GM21515 (cell line): ENCODE results near the gene MIDN.

Experiments used
- ATAC-seq: cut with Tn5 transposase; IDR thresholded peaks from one replicate; pipeline ENCODE4 v1.9.1; 2021; ENCODE audit not compliant: unreplicated experiment

MIDN gene

DNA sequence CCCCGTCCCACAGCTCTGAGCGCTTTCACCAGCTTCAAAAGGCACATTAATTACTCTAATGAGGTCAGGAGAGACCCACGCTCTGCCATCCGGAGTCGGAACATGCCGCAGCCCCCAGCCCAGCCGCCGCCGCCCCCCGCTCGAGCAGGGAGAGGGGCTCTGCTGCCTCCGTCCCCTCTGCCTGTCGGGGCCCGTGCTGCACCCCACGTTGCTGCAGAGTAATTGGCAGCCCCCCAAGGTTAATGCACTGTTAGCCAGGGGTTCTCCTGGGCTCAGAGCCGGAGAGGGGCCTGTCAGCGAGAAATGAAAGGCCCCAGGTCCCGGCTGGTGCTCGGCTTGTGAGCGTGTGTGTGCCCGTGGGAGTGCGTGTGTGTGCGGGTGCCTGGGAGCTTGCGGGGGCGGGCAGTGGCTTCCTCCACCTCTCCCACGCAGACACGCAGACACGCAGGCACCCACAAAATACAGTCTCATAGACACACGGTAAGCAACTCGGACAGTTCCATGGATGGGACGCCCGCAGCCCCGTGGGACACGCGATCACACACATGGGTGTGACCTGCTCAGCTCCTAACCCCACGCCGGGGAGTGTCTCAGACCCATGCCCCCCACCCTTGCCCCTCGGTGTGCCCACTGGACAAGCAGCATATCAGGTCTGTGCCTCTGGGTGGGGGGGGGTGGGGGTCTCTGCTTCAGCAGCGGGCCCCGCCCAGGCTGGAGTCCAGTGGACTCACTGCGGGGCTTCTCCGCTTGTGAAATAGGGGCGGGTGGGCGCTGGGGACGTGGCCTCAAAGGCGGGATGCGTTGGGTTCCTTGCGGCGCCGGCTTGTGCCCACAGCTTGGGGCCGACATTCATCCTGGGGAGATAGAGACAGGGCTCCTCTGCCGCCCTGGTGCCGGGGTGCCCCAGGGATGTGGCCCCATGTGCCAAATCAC is 32.5 kb downstream of the MIDN start:
- no peak for ATAC-seq

DNA sequence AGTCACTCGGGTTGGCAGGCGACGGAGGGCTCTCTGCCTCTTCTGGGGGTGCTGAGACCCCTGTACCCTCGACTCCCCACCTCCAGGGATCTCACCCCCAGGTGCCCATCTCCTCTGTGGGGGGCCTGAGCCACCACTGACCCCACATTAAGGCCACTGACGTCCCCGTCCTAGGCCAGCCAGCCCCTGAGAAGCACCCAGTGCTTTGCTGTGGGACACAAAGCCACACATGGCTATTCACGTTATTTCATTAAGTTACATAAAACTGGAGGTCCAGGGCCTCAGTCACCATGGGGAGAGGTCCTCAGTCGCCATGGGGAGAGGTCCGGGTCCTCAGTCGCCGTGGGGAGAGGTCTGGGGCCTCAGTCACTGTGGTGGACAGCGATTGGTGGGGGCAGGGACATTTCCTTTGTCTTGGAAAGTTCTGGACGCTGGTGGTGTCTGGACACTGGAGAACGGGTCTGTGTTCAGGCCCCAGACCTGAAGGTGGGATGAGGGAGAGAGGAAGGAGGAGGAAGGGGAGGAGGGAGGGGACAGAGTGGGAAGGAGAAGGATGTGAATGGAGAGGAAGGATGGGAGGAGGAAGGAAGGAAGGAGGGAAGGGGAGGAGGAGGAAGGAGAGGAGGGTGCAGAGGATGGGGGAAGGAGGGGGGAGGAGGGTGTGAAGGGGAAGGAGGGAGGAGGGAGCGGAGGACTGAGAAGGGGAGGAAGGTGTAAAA is 33.3 kb downstream of the MIDN start:
- no peak for ATAC-seq

DNA sequence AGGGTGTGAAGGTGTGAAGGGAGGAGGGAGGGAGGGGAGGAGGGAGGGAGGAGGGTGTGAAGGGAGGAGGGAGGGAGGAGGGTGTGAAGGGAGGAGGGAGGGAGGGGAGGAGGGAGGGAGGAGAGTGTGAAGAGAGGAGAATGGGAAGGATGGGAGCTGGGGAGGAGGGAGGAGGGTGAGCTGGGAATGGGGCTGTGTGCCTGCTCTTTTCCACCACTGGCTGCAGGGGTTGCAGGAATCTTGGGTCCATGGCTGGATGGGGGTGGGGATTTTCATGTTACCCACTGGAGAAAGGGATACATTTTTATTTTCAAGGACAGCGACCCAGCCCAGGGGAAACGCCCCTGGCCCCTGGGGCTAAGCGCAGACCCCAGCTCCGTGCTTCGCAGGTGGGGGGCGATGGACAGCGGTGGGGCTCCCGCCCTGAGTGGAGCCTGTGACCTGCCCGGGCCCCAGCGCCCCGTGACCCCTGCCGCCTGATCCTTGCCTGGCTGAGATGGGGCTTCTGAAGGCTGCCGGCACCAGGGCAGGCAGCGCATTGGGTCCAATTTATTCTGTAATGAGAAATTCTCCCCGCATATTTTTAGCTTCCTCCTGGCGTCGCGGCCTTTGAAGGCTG is 34.3 kb downstream of the MIDN start:
- no peak for ATAC-seq

DNA sequence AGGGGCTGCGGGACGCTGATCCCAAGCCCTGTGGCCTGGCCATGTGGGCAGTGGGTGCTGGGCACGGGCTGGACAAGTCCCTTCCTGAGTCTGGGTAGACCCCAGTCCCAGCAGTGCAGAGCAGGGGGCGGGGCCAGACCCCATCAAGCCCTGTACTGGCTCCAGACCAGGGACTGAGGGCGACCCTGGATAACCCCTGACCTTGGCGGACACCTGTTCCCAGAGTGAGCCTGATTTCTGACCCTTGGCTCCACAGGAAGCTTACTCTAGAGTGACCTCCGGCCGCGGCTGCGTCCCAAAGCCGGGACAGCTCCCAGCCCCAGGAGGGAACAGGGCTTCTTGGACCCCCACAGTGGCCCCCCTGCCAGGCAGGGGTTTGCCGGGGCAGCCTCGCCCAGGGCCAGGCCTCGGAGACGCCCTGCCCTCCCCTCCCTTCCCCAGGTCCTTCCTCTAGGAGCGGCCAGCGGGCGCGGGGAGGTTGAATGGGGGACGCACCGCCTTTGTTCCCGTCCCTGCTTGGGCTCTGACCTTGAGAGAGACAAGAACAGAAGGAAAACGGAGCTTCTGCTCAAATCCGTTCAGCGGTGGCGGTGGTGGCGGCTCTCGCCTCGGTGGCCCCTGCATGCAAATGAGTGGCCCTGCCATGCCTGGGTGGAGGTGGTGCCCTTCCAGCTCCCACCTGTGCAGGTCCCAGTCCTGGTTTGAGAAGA is 35.0 kb downstream of the MIDN start:
- no peak for ATAC-seq

DNA sequence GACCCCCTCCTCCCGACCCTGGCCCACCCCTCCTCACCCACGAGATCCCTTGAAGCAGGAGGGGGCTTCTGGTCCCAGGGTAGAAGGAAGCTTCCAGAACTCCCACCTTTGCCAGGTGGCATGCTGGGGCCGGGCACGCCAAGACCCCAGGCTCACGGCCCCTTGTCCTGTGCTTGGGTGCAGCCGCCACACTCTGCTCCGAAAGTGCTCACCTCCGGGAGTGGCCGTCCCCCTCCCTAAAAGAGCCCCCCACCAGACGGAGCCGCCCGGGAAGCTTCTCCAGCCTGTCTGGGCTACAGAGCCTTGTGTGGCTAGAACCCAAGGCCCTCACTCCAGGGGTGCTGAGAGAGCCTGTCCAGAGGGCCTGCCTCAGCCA is 35.5 kb downstream of the MIDN start:
- no peak for ATAC-seq

DNA sequence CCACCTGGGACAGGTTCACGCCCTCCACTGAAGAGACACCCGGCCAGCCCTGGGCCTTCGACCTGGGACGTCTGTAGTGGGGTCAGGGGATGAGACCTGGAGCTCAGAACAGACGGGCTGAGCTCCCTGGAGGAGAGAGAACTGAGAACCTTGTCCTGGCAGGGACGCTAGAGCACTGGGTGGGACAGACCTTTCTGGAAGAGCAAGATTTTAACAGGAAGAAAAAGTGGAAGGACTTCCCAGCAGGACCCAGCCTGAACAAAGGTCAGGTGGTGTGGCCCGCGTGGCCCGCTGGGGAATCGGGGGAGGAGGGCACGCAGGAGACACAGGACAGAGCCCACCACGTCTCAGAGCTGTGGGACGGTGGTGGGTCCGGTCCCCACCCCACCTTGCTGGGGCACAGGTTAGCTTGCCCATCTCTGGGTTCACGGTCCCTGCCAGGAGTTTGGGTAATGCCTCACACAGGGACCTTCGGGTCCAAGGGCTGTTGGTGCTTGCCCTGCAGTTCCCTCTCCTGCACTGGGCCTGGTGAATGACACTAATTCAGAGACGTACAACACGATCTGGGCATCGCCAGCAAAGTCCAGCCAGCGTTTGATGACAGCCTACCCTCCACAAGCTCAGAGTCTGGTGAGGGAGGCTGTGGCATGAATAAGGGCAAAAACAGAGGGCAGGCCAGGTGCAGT is 36.1 kb downstream of the MIDN start:
- ATAC-seq: no peak

DNA sequence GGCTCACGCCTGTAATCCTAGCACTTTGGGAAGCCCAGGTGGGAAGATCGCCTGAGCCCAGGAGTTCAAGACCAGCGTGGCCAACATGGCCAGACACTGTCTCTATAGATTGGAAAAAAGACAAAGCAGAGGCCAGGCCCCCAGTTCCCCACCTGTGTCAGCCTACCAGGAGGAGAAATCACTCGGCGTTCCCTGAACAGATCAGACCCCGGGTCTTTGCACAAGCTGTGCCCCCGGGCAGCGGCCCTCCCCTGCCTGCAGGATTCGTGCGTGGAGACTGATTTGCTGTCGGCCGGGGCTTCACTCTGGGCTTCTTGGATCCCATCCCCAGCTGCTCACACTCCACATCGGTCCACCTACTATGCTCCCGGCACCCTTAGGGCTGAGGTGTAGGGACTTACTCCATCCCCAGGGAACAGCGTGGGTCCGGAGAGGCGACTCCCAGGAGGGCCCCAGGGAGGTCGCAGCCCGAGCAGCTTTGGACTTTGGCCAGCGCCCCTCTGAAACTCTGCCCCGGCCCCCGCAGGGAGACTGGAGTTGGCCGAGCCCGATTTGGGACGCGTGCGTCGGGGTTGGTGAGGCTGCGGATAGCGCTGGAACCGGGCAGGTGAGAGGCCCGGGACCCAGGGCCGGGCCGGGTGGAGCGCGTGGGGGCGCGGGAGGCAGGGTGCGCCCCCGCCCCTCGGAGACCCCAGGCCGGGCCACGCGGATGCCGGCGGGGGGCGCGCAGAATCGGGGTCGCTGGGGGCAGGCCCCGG is 36.8 kb downstream of the MIDN start:
- ATAC-seq: no peak

DNA sequence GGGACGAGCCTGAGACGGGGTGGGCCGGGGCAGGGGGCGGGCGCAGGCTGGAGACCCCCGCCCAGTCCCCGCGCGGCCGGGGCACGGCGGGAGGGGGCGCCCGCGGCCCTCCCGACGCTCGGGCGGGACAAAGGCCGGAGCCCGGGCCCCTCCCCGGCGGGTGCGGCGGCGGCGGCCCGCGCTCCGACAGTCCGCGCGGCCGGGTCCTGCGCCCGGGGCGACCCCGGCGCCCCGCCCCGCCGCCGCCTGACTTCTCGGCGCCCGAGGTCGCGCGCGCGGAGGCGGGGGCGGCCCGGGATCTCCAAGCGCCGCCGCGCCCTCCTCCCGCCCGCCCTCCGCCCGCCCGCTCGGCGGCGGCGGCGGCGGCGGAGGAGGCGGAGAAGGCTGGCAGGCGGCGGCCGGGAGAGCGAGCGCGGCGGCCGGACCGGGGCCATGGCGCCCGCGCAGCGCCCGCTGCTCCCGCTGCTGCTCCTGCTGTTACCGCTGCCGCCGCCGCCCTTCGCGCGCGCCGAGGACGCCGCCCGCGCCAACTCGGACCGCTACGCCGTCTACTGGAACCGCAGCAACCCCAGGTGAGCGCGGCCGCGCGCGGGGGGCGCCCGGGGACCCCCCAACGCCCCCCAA is 37.5 kb downstream of the MIDN start, which contains the start of gene EFNA2:
TSS of gene EFNA2 (plus strand) at position 137 of the 624 bp plus-strand sequence. CDS start at position 433, 296 bp downstream.
- ATAC-seq: no peak

DNA sequence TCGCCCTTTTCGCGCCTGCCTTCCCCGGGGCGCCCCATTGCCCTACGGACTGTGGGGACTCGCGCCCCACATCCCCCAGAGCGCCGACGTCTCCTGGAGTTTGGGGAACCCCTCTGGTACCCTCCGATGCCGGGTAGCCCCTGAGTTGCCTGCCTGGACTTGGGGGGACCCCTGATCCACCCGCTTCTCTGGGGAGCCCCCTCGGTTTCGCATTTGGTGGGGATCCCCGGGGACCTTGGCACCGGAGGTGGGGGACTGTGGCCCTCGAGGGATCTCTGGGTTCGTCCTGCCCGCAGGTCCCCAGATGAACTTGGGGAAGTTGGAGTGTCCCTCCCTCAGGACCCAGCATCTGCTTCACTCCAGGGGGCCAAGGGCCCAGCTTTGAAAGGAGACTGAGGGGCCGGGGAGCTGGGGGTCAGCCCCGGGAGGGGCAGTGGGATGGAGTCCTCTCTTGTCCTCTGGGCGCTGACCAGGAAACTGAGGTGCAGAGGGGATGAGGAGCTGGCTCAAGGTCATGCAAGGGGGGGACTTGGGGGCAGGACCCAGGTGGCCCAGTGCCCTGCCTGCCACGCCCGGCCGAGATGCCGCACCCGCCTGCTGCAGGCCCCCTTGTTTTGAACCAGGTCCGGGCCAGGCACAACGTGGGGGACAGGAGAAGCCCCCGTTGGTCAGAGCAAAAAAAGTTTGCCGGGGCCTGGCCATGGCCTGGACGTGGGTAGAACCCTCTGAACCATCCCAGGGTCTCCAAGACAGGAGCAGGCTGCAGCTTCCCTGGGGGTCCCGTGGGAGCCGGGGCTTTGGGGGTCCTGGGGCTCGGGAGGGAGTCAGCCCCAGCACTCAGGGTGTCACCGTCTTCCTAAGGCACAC is 38.3 kb downstream of the MIDN start:
- ATAC-seq: no peak

DNA sequence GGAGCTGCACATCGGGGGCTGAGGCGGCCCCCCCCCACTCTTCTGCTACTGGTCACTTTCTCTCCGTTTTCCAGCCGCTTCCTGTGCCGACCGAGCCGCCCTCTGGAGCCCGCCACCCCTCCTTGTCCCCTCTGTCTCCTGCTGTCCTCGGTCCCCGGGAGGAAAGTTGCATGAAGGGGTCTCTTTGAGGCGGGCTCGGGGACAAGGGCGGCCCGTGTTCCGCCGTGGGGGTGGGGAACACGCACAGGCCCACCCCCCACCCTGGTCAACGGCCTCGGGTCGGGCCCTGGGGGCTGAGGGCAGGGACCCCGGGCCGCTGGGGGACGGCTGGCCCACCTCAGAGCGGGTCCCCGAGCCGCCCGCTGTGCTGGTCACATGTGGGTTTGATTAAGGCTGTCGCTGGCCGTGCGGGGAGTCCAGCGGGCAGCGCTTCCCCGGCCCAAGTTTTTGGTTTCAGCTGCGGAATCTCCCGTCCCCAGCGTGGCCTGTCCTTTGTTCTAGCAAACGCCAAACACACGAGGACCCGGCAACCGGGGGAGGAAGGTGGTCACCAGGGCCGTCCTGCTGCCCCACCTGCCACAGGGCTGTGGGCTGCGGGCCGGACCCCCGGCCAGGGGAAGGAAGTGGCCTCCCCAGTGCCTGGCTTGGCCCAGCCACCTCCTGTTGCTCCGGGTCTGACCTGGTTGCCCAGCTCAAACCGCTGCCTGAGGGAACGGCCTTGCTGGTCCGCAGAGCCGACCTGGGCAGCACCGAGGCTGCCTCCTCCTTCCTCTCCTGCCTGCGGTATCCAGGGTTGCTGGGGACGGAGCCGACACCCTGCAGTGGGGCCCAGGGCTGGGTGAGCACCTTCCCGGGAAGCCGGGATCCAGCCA is 39.2 kb downstream of the MIDN start:
- ATAC-seq: no peak

DNA sequence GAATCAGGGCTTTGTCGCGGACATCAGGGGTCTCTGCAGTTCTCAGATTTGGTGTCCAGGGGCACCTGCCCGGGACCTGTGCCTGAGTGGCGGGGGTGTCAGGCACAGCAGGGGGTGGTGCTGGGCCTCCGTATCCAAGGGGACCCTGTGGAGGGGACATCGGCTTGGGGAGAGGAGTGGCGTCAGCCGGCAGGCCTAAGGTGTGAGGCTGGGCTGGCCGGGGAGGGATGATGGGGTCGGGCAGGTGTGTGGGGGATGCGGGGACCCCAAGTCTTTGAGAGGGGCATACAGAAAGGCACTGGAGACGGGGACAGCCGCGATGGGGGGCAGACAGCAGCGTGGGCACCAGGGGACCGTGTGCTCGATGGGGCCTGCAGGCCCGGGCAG is 39.8 kb downstream of the MIDN start:
- ATAC-seq: no peak

DNA sequence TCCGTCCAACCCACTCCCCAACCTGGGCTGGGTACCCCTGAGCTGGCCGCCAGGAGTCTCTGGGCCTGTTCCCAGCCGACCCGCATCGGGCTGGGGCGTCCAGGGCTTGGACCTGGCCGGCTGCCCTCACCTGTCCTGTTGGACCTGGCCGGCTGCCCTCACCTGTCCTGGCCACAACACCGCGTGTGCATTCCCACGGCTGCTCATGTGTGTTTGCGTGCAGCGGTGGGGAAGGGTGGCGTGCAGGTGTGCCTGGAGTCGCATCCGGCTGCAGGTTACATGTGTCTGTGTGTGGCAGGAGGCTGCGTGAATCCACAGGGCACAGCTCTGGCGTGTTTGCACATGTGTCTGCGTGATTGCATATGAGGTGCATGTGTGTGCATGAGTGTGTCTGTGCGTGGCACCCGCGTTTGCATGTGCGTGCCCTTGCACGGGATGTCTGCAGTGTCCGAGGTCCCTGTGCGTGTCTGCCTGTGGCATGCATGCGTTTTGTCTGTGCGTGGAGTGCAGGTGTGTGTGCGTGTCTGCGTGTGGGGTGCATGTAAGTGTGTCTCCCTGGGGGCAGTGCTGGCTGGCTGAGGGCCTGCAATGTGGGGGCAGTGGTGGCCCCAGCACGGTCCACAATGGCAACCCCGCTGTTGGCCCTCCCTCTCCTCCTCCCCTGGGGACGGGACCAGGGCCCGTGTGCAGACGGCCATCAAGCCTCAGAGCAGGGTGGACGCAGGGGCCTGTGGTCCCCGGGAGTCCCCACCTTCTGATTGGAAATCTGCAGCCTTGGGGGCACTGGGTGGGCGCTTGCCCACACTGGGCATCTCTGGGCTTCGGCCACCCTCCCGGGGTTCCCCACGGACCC is 40.7 kb downstream of the MIDN start:
- ATAC-seq: no peak

DNA sequence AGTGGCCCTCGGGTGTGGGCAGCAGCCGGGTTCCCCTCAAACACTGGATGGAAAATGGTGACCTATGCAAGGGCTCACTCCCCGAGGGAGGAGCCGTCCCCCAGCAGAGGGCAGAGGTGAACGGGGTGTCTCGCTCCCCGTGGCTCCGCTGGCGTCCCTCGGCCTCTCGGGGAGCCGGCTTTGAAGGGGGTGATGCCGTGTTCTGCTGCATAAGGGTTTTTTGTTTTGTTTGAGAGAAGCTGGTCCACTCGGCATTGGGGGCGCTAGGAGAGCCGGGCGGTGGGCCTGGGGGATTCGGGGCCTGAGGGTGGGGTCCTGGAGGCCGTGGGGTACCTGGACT is 41.3 kb downstream of the MIDN start:
- no peak for ATAC-seq

DNA sequence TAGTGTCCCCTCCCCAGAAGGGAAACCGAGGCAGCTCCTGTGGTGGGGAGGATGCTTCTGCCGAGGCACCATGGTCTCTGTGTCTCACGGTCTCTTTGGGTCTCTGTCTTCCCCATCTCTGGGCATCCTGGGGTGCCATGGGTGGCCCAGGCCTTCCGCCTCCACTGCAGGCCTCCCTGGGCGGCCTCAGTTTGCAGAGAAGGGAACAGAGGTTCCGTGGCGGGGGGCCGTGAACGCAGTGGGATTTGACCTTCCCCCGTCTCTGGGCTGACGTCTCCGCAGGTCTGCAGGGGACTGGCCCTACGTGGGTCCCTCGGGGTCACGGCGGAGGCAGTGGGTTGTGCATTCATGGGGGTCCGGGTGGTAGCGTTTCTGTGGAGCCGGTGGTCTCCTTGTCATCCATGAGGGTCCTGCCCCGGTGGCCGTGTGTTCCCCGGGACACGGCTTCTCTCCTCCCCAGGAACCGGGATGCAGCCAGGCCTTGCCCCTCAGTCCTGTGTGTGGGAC is 41.9 kb downstream of the MIDN start:
- ATAC-seq: no peak

DNA sequence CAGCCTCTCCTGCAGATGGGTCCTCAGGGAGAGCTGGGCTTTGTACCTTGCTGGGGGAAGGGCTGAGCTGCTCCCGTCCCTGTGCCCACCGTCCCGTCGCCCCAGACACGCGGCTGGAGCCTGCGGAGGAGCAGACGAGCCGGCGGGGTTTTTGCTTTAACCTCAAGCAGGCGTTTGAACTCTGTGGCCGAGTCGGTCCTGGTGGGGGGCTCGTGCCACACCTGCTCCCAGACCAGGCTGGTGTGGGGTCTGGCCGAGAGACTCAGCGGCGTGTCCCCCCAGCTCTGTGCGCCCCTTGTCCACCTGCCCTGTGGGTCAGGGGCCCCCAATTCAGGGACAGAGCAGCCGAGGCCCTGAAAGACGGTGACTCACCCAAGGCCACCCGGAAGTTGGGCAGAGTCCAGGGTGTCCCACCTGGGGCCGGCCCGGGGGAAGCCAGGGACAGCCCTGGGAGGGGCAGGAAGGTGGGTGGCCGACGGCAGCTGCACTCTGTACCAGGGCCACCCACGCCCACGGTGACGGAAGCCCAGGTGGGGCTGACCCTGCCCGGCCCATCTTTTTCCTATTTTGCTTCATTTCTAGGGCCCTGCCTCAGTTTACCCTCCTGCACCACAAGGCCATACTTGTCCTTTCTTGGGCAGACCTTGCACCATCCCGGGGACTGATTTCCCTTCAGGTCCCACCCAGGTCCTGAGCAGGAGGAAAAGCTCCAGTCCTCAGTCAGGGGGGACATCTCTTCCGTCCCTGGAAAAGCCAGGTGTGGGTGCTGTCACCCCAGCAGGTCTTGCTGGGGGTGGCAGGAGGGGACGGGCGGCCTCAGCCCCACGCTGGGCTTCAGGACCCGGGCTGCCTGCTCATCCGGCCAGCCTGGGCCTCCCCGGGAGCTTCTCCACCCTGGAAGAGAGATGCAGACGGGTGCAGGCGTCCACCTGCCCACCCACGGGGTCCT is 42.6 kb downstream of the MIDN start:
- ATAC-seq: no peak
